OCI-LY1 (cell line): ENCODE measurements around the gene HTRA3.

Source experiments
- H2AFZ ChIP-seq: fragments of 200-600 bp; sonication (generic), shearing (Covaris generic); 2 replicates; pipeline ENCODE4 v1.6.0; 2014; ENCODE audit warnings: antibody characterized with exemption, mild to moderate bottlenecking, low read length
- H3F3A ChIP-seq: fragments of 200-600 bp; sonication (generic), shearing (Covaris generic); 2 replicates; pipeline ENCODE4 v1.6.0; 2014; ENCODE audit warnings: mild to moderate bottlenecking, antibody characterized with exemption, low read length, moderate library complexity; ENCODE audit not compliant: insufficient read depth
- H3K27ac ChIP-seq: fragments of 200-600 bp; sonication (generic); 2 replicates; pipeline ENCODE4 v1.5.1; 2014; ENCODE audit warnings: low read length, mixed run types, mild to moderate bottlenecking, low read depth; ENCODE audit not compliant: poor library complexity, severe bottlenecking
- H3K27me3 ChIP-seq: fragments of 200-600 bp; sonication (generic); 2 replicates; pipeline ENCODE4 v1.6.0; 2014; ENCODE audit warnings: antibody characterized with exemption, mild to moderate bottlenecking, low read length, moderate library complexity; ENCODE audit not compliant: insufficient read depth
- H3K36me3 ChIP-seq: fragments of 200-600 bp; sonication (generic); 2 replicates; pipeline ENCODE4 v1.6.1; 2014; ENCODE audit warnings: mild to moderate bottlenecking, antibody characterized with exemption, low read length, moderate library complexity, mixed read lengths; ENCODE audit not compliant: insufficient read depth
- H3K4me1 ChIP-seq: fragments of 200-600 bp; sonication (generic); 2 replicates; pipeline ENCODE4 v1.5.1; 2014; ENCODE audit warnings: mild to moderate bottlenecking, low read length, moderate library complexity; ENCODE audit not compliant: insufficient read depth, severe bottlenecking
- H3K4me2 ChIP-seq: fragments of 200-600 bp; sonication (generic), shearing (Covaris generic); 2 replicates; pipeline ENCODE4 v1.6.1; 2014; ENCODE audit warnings: low read length
- H3K4me3 ChIP-seq: fragments of 200-600 bp; sonication (generic); 2 replicates; pipeline ENCODE4 v1.5.1; 2014; ENCODE audit warnings: low read length, low read depth, mild to moderate bottlenecking, mixed read lengths; ENCODE audit not compliant: poor library complexity, severe bottlenecking
- H3K79me2 ChIP-seq: fragments of 200-600 bp; shearing (Covaris generic); 2 replicates; pipeline ENCODE4 v1.6.1; 2016; ENCODE audit warnings: mixed run types, low read length, mixed read lengths; ENCODE audit not compliant: insufficient read depth
- H3K9ac ChIP-seq: fragments of 200-600 bp; sonication (generic), shearing (Covaris generic); 2 replicates; pipeline ENCODE4 v1.6.1; 2014; ENCODE audit warnings: mild to moderate bottlenecking, low read length, mixed read lengths
- H3K9me2 ChIP-seq: fragments of 200-600 bp; sonication (generic), shearing (Covaris generic); 2 replicates; pipeline ENCODE4 v1.6.1; 2014; ENCODE audit warnings: low read depth, mild to moderate bottlenecking, low read length, mixed read lengths
- H3K9me3 ChIP-seq: fragments of 200-600 bp; shearing (Covaris generic); 2 replicates; pipeline ENCODE4 v1.6.1; 2014; ENCODE audit warnings: low read length, mixed read lengths
- H4K20me1 ChIP-seq: fragments of 200-600 bp; sonication (generic), shearing (Covaris generic); 2 replicates; pipeline ENCODE4 v1.6.0; 2016; ENCODE audit warnings: mild to moderate bottlenecking, low read length; ENCODE audit not compliant: insufficient read depth
- CTCF ChIP-seq: fragments of 200-600 bp; sonication (generic), shearing (Covaris generic); IDR thresholded peaks from 2 replicates; pipeline ENCODE4 v1.5.1; 2017; ENCODE audit warnings: mild to moderate bottlenecking, antibody characterized with exemption, low read length, moderate library complexity, mixed read lengths
- EZH2 ChIP-seq: fragments of 200-600 bp; sonication (generic), shearing (Covaris generic); IDR thresholded peaks from 2 replicates; pipeline ENCODE4 v1.8.0; 2017; ENCODE audit warnings: borderline replicate concordance, mixed run types, mild to moderate bottlenecking, antibody characterized with exemption, low read length, moderate library complexity, mixed read lengths

HTRA3 gene

DNA sequence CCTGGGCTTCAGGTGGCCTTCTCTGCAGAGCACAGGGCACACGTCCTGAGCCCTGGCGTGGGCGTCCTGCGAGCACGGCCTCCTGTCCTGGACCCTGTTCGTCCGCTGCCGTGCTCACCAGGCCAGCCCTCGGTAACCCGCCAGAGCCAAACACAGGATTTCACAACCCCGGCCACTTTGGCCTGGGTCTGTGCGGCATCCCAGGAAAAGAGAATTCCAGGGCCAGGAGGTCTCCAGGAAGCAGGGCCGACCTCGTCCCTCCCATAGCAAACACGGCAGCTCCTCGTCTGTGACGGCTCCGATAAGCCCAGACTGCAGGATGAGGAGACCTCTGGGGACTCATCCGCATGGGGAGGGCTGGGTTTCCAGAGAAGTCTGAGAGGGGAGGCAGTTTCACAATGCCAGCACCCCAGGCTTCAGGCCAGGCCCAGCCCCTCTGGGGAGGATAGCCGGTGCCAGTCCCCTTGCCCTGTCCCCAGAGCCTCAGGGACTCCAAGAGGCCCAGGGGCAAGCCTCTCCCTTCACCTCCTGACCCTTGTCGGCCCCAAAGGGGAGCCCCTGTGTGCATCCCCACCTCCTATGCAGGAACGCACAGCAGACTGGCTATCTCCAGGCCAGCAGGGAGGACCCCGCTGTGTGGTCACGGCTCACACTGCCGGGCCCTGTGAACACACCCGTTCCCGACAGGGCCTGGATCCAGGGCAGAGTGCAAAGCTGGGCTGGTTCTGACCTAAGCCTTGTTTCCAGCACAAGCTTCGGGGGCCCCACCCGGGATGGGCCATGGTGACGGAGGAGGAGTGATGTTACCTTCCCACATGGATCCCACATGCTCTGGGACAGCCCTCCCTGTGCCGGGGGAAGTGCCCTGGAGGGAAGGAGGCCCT, 22.3 kb upstream of the HTRA3 start:
- no peaks in the 10 kb centered on the region for H3F3A ChIP-seq
- H3K79me2 ChIP-seq: no peaks in the 10 kb centered on the region
- H3K27me3 ChIP-seq: no peaks in the 10 kb centered on the region
- no peak overlapping the region for H2AFZ ChIP-seq
- TF ChIP-seq CTCF (no peak), EZH2 (no peak)
- H3K27ac ChIP-seq: no peak overlapping the region
- H3K9me3 ChIP-seq: no peaks in the 10 kb centered on the region
- H3K9ac ChIP-seq: no peak overlapping the region
- no peaks in the 10 kb centered on the region for H3K4me1 ChIP-seq
- peaks cover 8% of the 10 kb centered on the region for H3K36me3 ChIP-seq
- no peak overlapping the region for H3K4me3 ChIP-seq
- no peaks in the 10 kb centered on the region for H4K20me1 ChIP-seq
- H3K9me2 ChIP-seq: no peaks in the 10 kb centered on the region
- H3K4me2 ChIP-seq: no peak overlapping the region

GRCh38 chr4:8248091-8248490, 21.5 kb upstream of the HTRA3 start:
- no peak overlapping the region for H3K27ac ChIP-seq
- H3K79me2 ChIP-seq: no peaks in the 10 kb centered on the region
- no peaks in the 10 kb centered on the region for H3K9me3 ChIP-seq
- H3K9ac ChIP-seq: no peak overlapping the region
- no peaks in the 10 kb centered on the region for H3F3A ChIP-seq
- H3K9me2 ChIP-seq: no peaks in the 10 kb centered on the region
- no peak overlapping the region for H2AFZ ChIP-seq
- H3K27me3 ChIP-seq: no peaks in the 10 kb centered on the region
- H3K4me1 ChIP-seq: no peaks in the 10 kb centered on the region
- TF ChIP-seq CTCF (no peak), EZH2 (no peak)
- H3K36me3 ChIP-seq: peaks cover under 1% of the 10 kb centered on the region; the same call in 1 of the 2 replicates
- H4K20me1 ChIP-seq: no peaks in the 10 kb centered on the region
- H3K4me3 ChIP-seq: no peak overlapping the region
- H3K4me2 ChIP-seq: no peak overlapping the region

DNA sequence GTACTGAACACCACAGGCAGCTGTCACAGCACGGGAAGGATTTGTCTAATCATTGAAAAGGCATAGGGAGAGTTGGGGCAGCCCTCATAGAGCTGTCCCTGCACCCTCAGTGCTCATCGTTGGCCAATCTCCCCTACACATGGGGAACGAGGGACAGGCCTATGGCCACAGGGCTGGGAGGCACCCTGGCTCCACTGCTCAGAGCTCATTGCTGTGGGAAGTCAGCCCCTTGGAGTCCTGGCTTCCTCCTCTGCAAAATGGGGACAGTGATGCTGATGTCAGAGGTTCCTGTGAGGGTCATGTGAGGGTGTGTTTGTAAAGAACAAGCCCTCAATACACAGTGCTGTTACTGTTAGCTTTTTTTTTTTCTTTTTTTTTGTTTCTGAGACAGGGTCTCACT, 19.3 kb upstream of the HTRA3 start:
- Histone ChIP-seq H3K4me3 (no peak overlapping the region), H3K9me2 (no peaks in the 10 kb centered on the region), H4K20me1 (no peaks in the 10 kb centered on the region), H3K9ac (no peak overlapping the region), H3F3A (no peaks in the 10 kb centered on the region), H3K4me2 (no peak overlapping the region), H3K79me2 (no peaks in the 10 kb centered on the region), H2AFZ (no peak overlapping the region), H3K4me1 (no peaks in the 10 kb centered on the region), H3K36me3 (no peaks in the 10 kb centered on the region), H3K9me3 (no peaks in the 10 kb centered on the region), H3K27ac (no peak overlapping the region), H3K27me3 (no peaks in the 10 kb centered on the region)
- no peak for TF ChIP-seq CTCF
- no peak for TF ChIP-seq EZH2
